SKM-1 (cell line): ENCODE results near the gene IFITM10.

Experiments used
- DNase-seq: peaks from one replicate; lab custom pipeline; 2025; ENCODE audit not compliant: unreplicated experiment; lab: John Stamatoyannopoulos, UW

IFITM10 gene

GRCh38 chr11:1742371-1742770 lies 8.0 kb downstream of the IFITM10 start:
- no peak for DNase-seq

- no peak for DNase-seq
These were observed 8.7 kb downstream of the IFITM10 start for GRCh38 chr11:1741741-1742140.

- DNase-seq: no peak
These were observed 9.4 kb downstream of the IFITM10 start for GRCh38 chr11:1740786-1741530.

- no peak for DNase-seq
These were observed 10.8 kb downstream of the IFITM10 start for GRCh38 chr11:1739576-1739975.

GRCh38 chr11:1738380-1738779 lies 12.0 kb downstream of the IFITM10 start:
- DNase-seq: no peak

- no peak for DNase-seq
These were observed 13.2 kb downstream of the IFITM10 start for GRCh38 chr11:1737080-1737757.

GRCh38 chr11:1736447-1736992 lies 13.9 kb downstream of the IFITM10 start:
- DNase-seq: no peak

- no peak for DNase-seq
These were observed 15.1 kb downstream of the IFITM10 start for GRCh38 chr11:1735271-1735670.

GRCh38 chr11:1734641-1735081 lies 15.7 kb downstream of the IFITM10 start:
- no peak for DNase-seq

- DNase-seq: no peak
These were observed 16.4 kb downstream of the IFITM10 start for GRCh38 chr11:1733716-1734640.

GRCh38 chr11:1733009-1733715 lies 17.2 kb downstream of the IFITM10 start:
- DNase-seq: no peak

GRCh38 chr11:1732418-1733008 lies 17.9 kb downstream of the IFITM10 start:
- DNase-seq: no peak

- no peak for DNase-seq
These were observed 18.8 kb downstream of the IFITM10 start for GRCh38 chr11:1731451-1732059.

- DNase-seq: no peak
These were observed 20.3 kb downstream of the IFITM10 start for GRCh38 chr11:1730059-1730629.

GRCh38 chr11:1729692-1730011 lies 20.7 kb downstream of the IFITM10 start:
- DNase-seq: no peak

GRCh38 chr11:1728931-1729691 lies 21.3 kb downstream of the IFITM10 start:
- no peak for DNase-seq

- no peak for DNase-seq
These were observed 22.1 kb downstream of the IFITM10 start for GRCh38 chr11:1728301-1728700.

- no peak for DNase-seq
These were observed 22.5 kb downstream of the IFITM10 start for GRCh38 chr11:1727861-1728260.
